ENCODE data around the gene LRRC36. TPM values are rescaled to one million over a fixed set of nuclear protein-coding genes. Genes with fewer than 3 reads are reported as not detected.

The LRRC36 gene
- total and polyA plus RNA-seq, 2 of the 13 experiments (the other 11 are each of a cell fraction or from before 2014, with no cell fraction given): 0.12 to 0.15 TPM

GRCh38 chr16:67399218-67399733 is 72.7 kb downstream of the LRRC36 start:
- FAIRE-seq: no peak
- Histone ChIP-seq H3K4me3 (replicated peaks in 1 of 3; ENCODE audit: insufficient read depth in 1 of 3, low read depth in 2 of 3, low read length in 3 of 3) (no peak overlapping the region), H3K9ac (ENCODE audit: insufficient read depth, low read depth, low read length) (no peak overlapping the region), H3K9me3 (ENCODE audit: low read length) (no peaks in the 10 kb centered on the region), H3K4me1 (ENCODE audit: insufficient read depth, low read length) (peaks cover 37% of the 10 kb centered on the region), H3K4me2 (ENCODE audit: low read depth, low read length) (no peak overlapping the region), H3K36me3 (replicated peaks in 1 of 2; ENCODE audit: control insufficient read depth in 1 of 2, insufficient read depth in 2 of 2, low read length in 2 of 2) (no peaks in the 10 kb centered on the region), H2AFZ (ENCODE audit: low read length) (no peak overlapping the region), H3K27ac (ENCODE audit: extremely low read length, insufficient read depth, low read length) (no peak overlapping the region), H3K27me3 (ENCODE audit: control insufficient read depth in 1 of 2, insufficient read depth in 2 of 2, low read length in 2 of 2) (peaks cover 0 to 9% of the 10 kb centered on the region in 2 experiments; a peak in 1 of 5 replicates), H3K79me2 (ENCODE audit: insufficient read depth, low read length) (no peaks in the 10 kb centered on the region), H4K20me1 (ENCODE audit: insufficient read depth, low read length) (no peaks in the 10 kb centered on the region)
- no peak for DNase-seq (ENCODE audit: low spot score)
- ChIA-PET CTCF (ENCODE audit: low intra/inter-chr PET ratio, low total read pairs) (interaction anchor here (1.8 kb wide), 1 partner anchor 73 kb away, joined by 6 read pairs; the partner anchor contains the start of genes KCTD19 and LRRC36), POLR2A (no interaction called here)
- no TSS peak for BruUV-seq (replicated peaks)
- in situ Hi-C loops (cut with HindIII; ENCODE audit: extremely low pct_ligation_motif_present, low pct_unique_long_range_greater_than_20kb) (no loop called here), intact Hi-C loops (cut with micrococcal nuclease; ENCODE audit: unreplicated experiment) (no loop called here)
- 0 out of 3 replicates have a peak, but pooled peaks have one; percentile 4 for ATAC-seq
- WGBS (ENCODE audit: low lambda C conversion rate): 84% methylated on average over 20 of the region's 42 CpGs
- TF ChIP-seq ZNF407 (CRISPR knock-in tag; IDR thresholded peaks at IDR 0.05; ENCODE audit: not compliant biosample characterization): no peak
- peak; percentile 32 for TF ChIP-seq XRCC5 (optimal IDR thresholded peaks at IDR 0.05; ENCODE audit: low read length)
- TF ChIP-seq CTCF (CRISPR knock-in tag; IDR thresholded peaks at IDR 0.05): peak; percentile 62
- 0 out of 2 replicates have a peak, but pooled peaks have one; percentile 31 for TF ChIP-seq ZFP91 (CRISPR knock-in tag; IDR thresholded peaks at IDR 0.05; ENCODE audit: borderline replicate concordance)
- peak; percentile 34 for TF ChIP-seq HNRNPLL (IDR thresholded peaks at IDR 0.05; ENCODE audit: low read depth, low read length, poor library complexity, severe bottlenecking)
- no peak for TF ChIP-seq ZBTB10 (CRISPR knock-in tag; IDR thresholded peaks at IDR 0.05; ENCODE audit: borderline replicate concordance)
- no peak for TF ChIP-seq GATAD2A (CRISPR knock-in tag; IDR thresholded peaks at IDR 0.05)
- no peak for TF ChIP-seq PAWR (CRISPR knock-in tag; IDR thresholded peaks at IDR 0.05; ENCODE audit: borderline replicate concordance)
- TF ChIP-seq KMT2B (CRISPR knock-in tag; IDR thresholded peaks at IDR 0.05): no peak
